Psoas muscle (tissue), 8 donors: Measurements from ENCODE around the gene CASZ1. TPM values are rescaled to one million over a fixed set of nuclear protein-coding genes. Genes with fewer than 3 reads are reported as not detected.

Experiments used
- ATAC-seq, 4 donors: fragments of 200-7000 bp; cut with Tn5 transposase; one replicate each; pipeline ENCODE4 v1.9.1; 2020; ENCODE audit warnings: moderate library complexity in 3 of 4, mild to moderate bottlenecking in 2 of 4
- DNase-seq, 2 donors: peaks; one replicate each; pipeline ENCODE4 v3.0.0-alpha.2; 2020
- H3K27ac ChIP-seq: fragments of 200-600 bp; one replicate; pipeline ENCODE4 v1.8.0; 2022
- H3K27me3 ChIP-seq, 3 donors: fragments of 200-600 bp in 1 of 3; one replicate each; pipeline versions ENCODE4 v1.6.1 to v1.8.0; 2013 to 2022; ENCODE audit warnings: low read length in 2 of 3, mild to moderate bottlenecking in 2 of 3, moderate library complexity in 1 of 3; ENCODE audit not compliant: insufficient read depth in 3 of 3
- H3K36me3 ChIP-seq, 2 donors: fragments of 200-600 bp in 1 of 2; one replicate each; pipeline versions ENCODE4 v1.6.1 to v1.8.0; 2013 to 2022; ENCODE audit warnings: low read depth in 1 of 2, mild to moderate bottlenecking in 1 of 2, moderate library complexity in 1 of 2; ENCODE audit not compliant: insufficient read depth in 1 of 2
- H3K4me1 ChIP-seq: fragments of 200-600 bp; one replicate; pipeline ENCODE4 v1.8.0; 2022
- H3K4me3 ChIP-seq: fragments of 200-600 bp; one replicate; pipeline ENCODE4 v1.8.0; 2022; ENCODE audit warnings: mild to moderate bottlenecking
- H3K9me3 ChIP-seq: fragments of 200-600 bp; one replicate; pipeline ENCODE4 v1.8.0; 2022
- WGBS, 3 donors: extraction: QIAGEN DNeasy Blood & Tissue Kit; methylation state at CpG; one replicate each; pipeline versions ENCODE4 v1.1.6 to v1.1.7; 2013; 5-methylcytosine and 5-hydroxymethylcytosine counted together
- intact Hi-C, 2 donors: fragments of 100-400 bp; cut with DNase I; formaldehyde crosslinking; loops; one replicate each; pipeline versions ENCODE4 v1.11.0 to v1.14.2; 2022
- polyA plus RNA-seq, 3 donors: library from polyadenylated mRNA; stranded (reverse); fragments of 200-250 nt; gene quantifications; one replicate each; pipeline ENCODE4 v1.2.3, GENCODE V29; 2013
- total RNA-seq, 4 donors: library from RNA; stranded (reverse); fragmentation: NEBNext Ultra II Directional in 2 of 4; extraction: Animal tissue kit (Norgen Biotek cat#: 25700) in 2 of 4; gene quantifications; one replicate each; pipeline versions ENCODE4 v1.2.1 to v1.2.4, GENCODE V29; 2021 to 2023
- TF ChIP-seq, protein P1 (sequence below): fragments of 200-600 bp; IDR thresholded peaks from one replicate; pipeline ENCODE4 v1.8.0; 2022; ENCODE audit warnings: antibody characterized with exemption
- donor health status: healthy with polysubstance abuse.
- donor health status: DM: no; HTN: no; CAD: no; lungs with moderate emphysema.
- donor health status: Bipolar disorder and iron deficiency.
- donor health status: healthy.
- donor health status: DM: yes; HTN: yes; CAD: no.
- donor health status: DM: no; HTN: no; CAD: no.
- donor health status: DM: no; HTN: no; CAD: no.
- donor health status: DM: yes; HTN: yes; CAD: no.

CASZ1 gene
- total and polyA plus RNA-seq, 7 donors, result 2.6 to 83.3 (median 53.1) TPM

DNA sequence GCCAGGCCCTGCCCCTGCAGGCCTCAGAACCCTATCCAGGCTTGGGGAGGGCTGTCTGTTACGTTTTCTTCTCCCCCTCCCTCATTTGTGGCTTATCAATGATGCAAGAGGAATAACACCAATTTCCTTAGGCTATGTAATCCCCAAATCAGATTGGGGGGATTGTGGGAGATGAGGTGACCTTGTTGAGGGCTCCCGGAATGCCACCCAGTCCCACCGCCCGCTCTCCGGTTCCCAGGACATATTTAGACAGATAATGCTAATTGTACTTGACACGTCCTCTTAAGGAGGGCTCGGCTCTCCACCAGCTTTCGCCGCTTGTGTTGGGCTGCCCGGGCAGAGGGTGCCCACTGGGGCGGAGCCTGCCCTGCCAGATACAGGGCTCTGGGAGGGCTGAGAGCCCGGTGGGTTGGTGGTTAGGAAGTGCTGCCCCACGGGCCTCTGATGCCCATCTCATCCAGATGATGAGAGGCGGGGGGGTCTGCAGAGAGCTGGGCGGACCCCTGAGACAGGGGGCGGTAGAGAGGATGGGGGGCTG lies 90.0 kb downstream of the CASZ1 start:
- Histone ChIP-seq H3K4me1 (peaks cover 23% of the 10 kb centered on the region), H3K36me3 (peaks cover 0 to 17% of the 10 kb centered on the region in 2 donors), H3K4me3 (no peak overlapping the region), H3K27me3 (no peaks in the 10 kb centered on the region), H3K9me3 (no peaks in the 10 kb centered on the region), H3K27ac (no peak overlapping the region)
- TF ChIP-seq, protein P1, sequence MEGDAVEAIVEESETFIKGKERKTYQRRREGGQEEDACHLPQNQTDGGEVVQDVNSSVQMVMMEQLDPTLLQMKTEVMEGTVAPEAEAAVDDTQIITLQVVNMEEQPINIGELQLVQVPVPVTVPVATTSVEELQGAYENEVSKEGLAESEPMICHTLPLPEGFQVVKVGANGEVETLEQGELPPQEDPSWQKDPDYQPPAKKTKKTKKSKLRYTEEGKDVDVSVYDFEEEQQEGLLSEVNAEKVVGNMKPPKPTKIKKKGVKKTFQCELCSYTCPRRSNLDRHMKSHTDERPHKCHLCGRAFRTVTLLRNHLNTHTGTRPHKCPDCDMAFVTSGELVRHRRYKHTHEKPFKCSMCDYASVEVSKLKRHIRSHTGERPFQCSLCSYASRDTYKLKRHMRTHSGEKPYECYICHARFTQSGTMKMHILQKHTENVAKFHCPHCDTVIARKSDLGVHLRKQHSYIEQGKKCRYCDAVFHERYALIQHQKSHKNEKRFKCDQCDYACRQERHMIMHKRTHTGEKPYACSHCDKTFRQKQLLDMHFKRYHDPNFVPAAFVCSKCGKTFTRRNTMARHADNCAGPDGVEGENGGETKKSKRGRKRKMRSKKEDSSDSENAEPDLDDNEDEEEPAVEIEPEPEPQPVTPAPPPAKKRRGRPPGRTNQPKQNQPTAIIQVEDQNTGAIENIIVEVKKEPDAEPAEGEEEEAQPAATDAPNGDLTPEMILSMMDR, result no peak
- DNase-seq (no peak), ATAC-seq (no peak)
- intact Hi-C loops, result no loop called here
- 90 to 92% (median 90%) methylated on average over 14 to 16 of the region's 16 CpGs for WGBS, 3 donors

DNA sequence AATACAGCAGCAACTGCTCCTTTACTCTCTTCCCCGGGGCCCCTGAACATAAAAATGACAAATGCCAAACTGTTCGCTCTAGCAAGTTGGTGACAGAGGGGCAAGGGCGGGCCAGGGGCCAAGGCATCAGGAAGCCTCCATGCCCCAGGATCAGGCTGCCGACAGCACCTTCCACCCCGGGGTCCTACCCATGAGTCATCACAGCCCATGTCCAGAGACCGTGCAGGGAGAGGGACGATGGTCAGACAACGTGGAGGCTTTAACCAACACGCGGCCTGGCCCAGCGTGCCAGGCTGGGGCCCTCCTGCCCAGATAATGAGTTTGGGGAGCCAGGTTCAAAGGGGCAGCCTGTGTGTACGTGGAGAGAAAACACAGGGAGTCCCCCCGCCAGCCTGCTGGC lies 90.5 kb downstream of the CASZ1 start:
- TF ChIP-seq, protein P1, result no peak
- DNase-seq (no peak), ATAC-seq (no peak)
- H3K9me3 ChIP-seq, result no peaks in the 10 kb centered on the region
- no peaks in the 10 kb centered on the region for H3K27me3 ChIP-seq
- WGBS, 3 donors, result 91 to 94% (median 92%) methylated on average over 13 of the region's 13 CpGs
- H3K36me3 ChIP-seq, result peaks cover 0 to 17% of the 10 kb centered on the region in 2 donors
- intact Hi-C loops, result no loop called here
- H3K4me3 ChIP-seq, result no peak overlapping the region
- no peak overlapping the region for H3K27ac ChIP-seq
- H3K4me1 ChIP-seq, result peaks cover 22% of the 10 kb centered on the region

DNA sequence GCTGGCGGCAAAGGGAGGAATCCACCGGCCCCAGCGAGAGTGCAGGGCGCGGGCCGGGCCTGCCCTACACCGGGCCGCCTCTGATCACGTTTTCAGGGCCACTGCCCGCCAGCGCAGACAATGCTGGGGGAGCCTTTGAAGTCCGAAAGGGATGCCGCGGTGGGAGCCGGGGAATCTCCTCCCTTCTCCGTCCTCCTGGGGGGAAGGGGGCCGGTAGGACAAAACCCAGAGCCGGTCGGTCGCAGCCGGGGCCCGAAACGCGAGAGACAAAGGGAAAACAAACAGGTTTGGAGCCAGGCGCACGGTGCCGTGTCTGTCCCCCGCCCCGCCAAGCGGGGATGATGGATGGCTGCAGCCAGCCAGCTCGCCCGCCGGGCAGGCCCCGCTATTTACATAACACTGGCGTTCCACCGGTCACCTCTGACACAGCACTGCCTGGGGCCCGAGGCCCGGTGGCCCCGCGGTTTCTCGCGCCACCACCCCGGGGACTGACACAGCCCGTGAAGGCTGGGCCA lies 92.0 kb downstream of the CASZ1 start:
- Histone ChIP-seq H3K27me3 (no peaks in the 10 kb centered on the region), H3K27ac (no peak overlapping the region), H3K4me3 (no peak overlapping the region), H3K36me3 (peaks cover 0 to 17% of the 10 kb centered on the region in 2 donors), H3K9me3 (no peaks in the 10 kb centered on the region), H3K4me1 (peaks cover 12% of the 10 kb centered on the region)
- 67 to 80% (median 78%) methylated on average over 41 to 44 of the region's 44 CpGs for WGBS, 3 donors
- intact Hi-C loops, result no loop called here
- no peak for ATAC-seq
- DNase-seq, result no peak
- TF ChIP-seq, protein P1, result no peak

DNA sequence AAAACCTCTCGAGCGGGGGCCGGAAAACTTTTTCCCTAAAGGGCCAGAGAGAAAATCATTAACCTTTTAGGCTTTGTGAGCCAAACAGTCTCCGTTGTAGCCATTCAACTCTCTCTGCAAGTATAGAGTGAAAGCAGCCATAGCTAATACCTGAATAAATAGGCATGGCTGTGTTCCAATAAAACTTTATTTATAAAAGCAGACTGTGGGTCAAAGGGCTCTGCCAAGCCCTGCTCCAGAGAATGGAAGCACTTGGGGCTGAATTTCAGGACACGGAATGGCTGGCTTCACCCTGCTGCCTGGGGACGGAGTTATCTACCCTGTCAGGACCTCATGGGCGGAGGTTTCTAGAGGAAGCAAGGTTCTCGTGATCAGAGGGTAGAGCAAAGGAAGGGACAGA lies 92.7 kb downstream of the CASZ1 start:
- ATAC-seq (no peak), DNase-seq (no peak)
- intact Hi-C loops, result no loop called here
- H3K36me3 ChIP-seq, result peaks cover 0 to 17% of the 10 kb centered on the region in 2 donors
- H3K27ac ChIP-seq, result no peak overlapping the region
- H3K4me1 ChIP-seq, result peaks cover 10% of the 10 kb centered on the region
- H3K9me3 ChIP-seq, result no peaks in the 10 kb centered on the region
- 94 to 96% (median 94%) methylated on average over 8 of the region's 8 CpGs for WGBS, 3 donors
- no peak overlapping the region for H3K4me3 ChIP-seq
- TF ChIP-seq, protein P1, result no peak
- H3K27me3 ChIP-seq, result no peaks in the 10 kb centered on the region

DNA sequence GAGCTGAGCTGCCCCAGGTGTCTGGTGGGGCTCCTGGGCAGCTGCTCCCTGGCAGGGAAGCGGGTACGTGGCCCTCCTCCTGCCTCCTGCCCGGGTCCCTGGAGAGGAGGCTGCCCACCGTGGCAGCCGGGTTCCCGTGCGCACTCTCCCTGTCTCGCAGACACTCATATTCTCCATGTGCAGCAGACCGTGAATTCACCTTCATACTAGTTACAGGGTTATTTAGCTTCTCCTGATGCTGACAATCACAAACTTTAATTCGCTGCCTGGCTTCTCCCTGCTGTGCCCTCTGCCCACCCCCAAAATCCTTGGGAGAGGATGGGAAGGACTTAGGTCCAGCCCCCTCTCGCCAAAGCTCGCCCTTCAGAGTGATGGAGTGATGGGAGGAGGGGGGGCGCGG lies 95.3 kb downstream of the CASZ1 start:
- Histone ChIP-seq H3K27ac (peak overlapping the region; percentile 5), H3K4me1 (peaks cover 21% of the 10 kb centered on the region), H3K27me3 (no peaks in the 10 kb centered on the region), H3K9me3 (no peaks in the 10 kb centered on the region), H3K36me3 (peaks cover 0 to 17% of the 10 kb centered on the region in 2 donors), H3K4me3 (no peak overlapping the region)
- WGBS, 3 donors, result 87 to 90% (median 87%) methylated on average over 14 of the region's 14 CpGs
- intact Hi-C loops, result no loop called here
- DNase-seq, result no peak
- TF ChIP-seq, protein P1, result no peak
- ATAC-seq, result no peak
